ENCODE results near the gene ADCY1.

ADCY1 gene

GRCh38 chr7:45649560-45650346 lies 75.6 kb downstream of the ADCY1 start:
- DNase-seq (ENCODE audit: low read depth in 1 of 2, low spot score in 1 of 2) = no peak

GRCh38 chr7:45650404-45651394 lies 76.5 kb downstream of the ADCY1 start:
- no peak for DNase-seq (ENCODE audit: low read depth in 1 of 2, low spot score in 1 of 2)

- no peak for DNase-seq (ENCODE audit: low read depth in 1 of 2, low spot score in 1 of 2)
These were observed 77.4 kb downstream of the ADCY1 start for GRCh38 chr7:45651540-45651939.

GRCh38 chr7:45652630-45653029 lies 78.5 kb downstream of the ADCY1 start:
- DNase-seq (ENCODE audit: low read depth in 1 of 2, low spot score in 1 of 2) = no peak

- DNase-seq (ENCODE audit: low read depth in 1 of 2, low spot score in 1 of 2) = no peak
These were observed 79.2 kb downstream of the ADCY1 start for GRCh38 chr7:45653209-45653907.

GRCh38 chr7:45654341-45654740 lies 80.2 kb downstream of the ADCY1 start:
- no peak for DNase-seq (ENCODE audit: low read depth in 1 of 2, low spot score in 1 of 2)

- no peak for DNase-seq (ENCODE audit: low read depth in 1 of 2, low spot score in 1 of 2)
These were observed 81.4 kb downstream of the ADCY1 start for GRCh38 chr7:45655539-45655938.

- DNase-seq (ENCODE audit: low read depth in 1 of 2, low spot score in 1 of 2) = no peak
These were observed 82.3 kb downstream of the ADCY1 start for GRCh38 chr7:45656431-45656830.

GRCh38 chr7:45657136-45657889 lies 83.1 kb downstream of the ADCY1 start:
- no peak for DNase-seq (ENCODE audit: low read depth in 1 of 2, low spot score in 1 of 2)

- no peak for DNase-seq (ENCODE audit: low read depth in 1 of 2, low spot score in 1 of 2)
These were observed 83.9 kb downstream of the ADCY1 start for GRCh38 chr7:45657890-45658715.

- no peak for DNase-seq (ENCODE audit: low read depth in 1 of 2, low spot score in 1 of 2)
These were observed 84.7 kb downstream of the ADCY1 start for GRCh38 chr7:45658716-45659495.

GRCh38 chr7:45659496-45660139 lies 85.5 kb downstream of the ADCY1 start:
- DNase-seq (ENCODE audit: low read depth in 1 of 2, low spot score in 1 of 2) = no peak

GRCh38 chr7:45660201-45660900 lies 86.2 kb downstream of the ADCY1 start:
- no peak for DNase-seq (ENCODE audit: low read depth in 1 of 2, low spot score in 1 of 2)

GRCh38 chr7:45660901-45661211 lies 86.7 kb downstream of the ADCY1 start:
- no peak for DNase-seq (ENCODE audit: low read depth in 1 of 2, low spot score in 1 of 2)

GRCh38 chr7:45661302-45661995 lies 87.3 kb downstream of the ADCY1 start:
- no peak for DNase-seq (ENCODE audit: low read depth in 1 of 2, low spot score in 1 of 2)

GRCh38 chr7:45662018-45662417 lies 87.8 kb downstream of the ADCY1 start:
- no peak for DNase-seq (ENCODE audit: low read depth in 1 of 2, low spot score in 1 of 2)

- DNase-seq (ENCODE audit: low read depth in 1 of 2, low spot score in 1 of 2) = no peak
These were observed 88.5 kb downstream of the ADCY1 start for GRCh38 chr7:45662540-45663166.
